AML-193 (cell line): Measurements from ENCODE around the gene CACNG4.

Source experiments
- DNase-seq, 2 experiments: peaks; one replicate each; lab custom pipeline; 2025; lab: John Stamatoyannopoulos, UW

Gene CACNG4

GRCh38 chr17:67066717-67067116, 102.2 kb downstream of the CACNG4 start:
- DNase-seq, result no peak

- no peak for DNase-seq
Measured at GRCh38 chr17:67067571-67068482, 103.3 kb downstream of the CACNG4 start.

- no peak for DNase-seq
Measured at GRCh38 chr17:67068999-67069398, 104.5 kb downstream of the CACNG4 start.

GRCh38 chr17:67069603-67070136, 105.2 kb downstream of the CACNG4 start:
- no peak for DNase-seq

GRCh38 chr17:67071595-67071994, 107.1 kb downstream of the CACNG4 start:
- DNase-seq, result no peak

GRCh38 chr17:67072885-67073284, 108.4 kb downstream of the CACNG4 start:
- no peak for DNase-seq

- no peak for DNase-seq
Measured at GRCh38 chr17:67074781-67075180, 110.3 kb downstream of the CACNG4 start.

GRCh38 chr17:67076290-67076689, 111.8 kb downstream of the CACNG4 start:
- no peak for DNase-seq

- no peak for DNase-seq
Measured at GRCh38 chr17:67078292-67078691, 113.8 kb downstream of the CACNG4 start.

GRCh38 chr17:67079491-67079890, 115.0 kb downstream of the CACNG4 start:
- DNase-seq, result no peak

- no peak for DNase-seq
Measured at GRCh38 chr17:67080804-67081203, 116.3 kb downstream of the CACNG4 start.

GRCh38 chr17:67082107-67082506, 117.6 kb downstream of the CACNG4 start:
- DNase-seq, result peak in 1 of 2 experiments; percentile 25
